CD14-positive monocyte (primary cell): Measurements from ENCODE around the gene CDH11. TPM values are rescaled to one million over a fixed set of nuclear protein-coding genes. Genes with fewer than 3 reads are reported as not detected.

Experiments used
- DNase-seq, 3 donors: peaks; one replicate each; pipeline ENCODE4 v3.0.0-alpha.2; 2011 to 2022
- H2AFZ ChIP-seq: 2 replicates; pipeline ENCODE4 v1.6.0; 2012; ENCODE audit warnings: mild to moderate bottlenecking, low read depth, low read length, inconsistent platforms; ENCODE audit not compliant: insufficient read depth, poor library complexity, severe bottlenecking
- H3K27ac ChIP-seq, 2 donors: 1 replicate in 1 of 2; 2 replicates in 1 of 2; pipeline ENCODE4 v1.5.1; 2012 to 2013; ENCODE audit warnings: low read length in 2 of 2, control low read depth in 1 of 2, inconsistent platforms in 1 of 2, low read depth in 1 of 2, mild to moderate bottlenecking in 1 of 2
- H3K27me3 ChIP-seq, 2 donors: one replicate each; pipeline versions ENCODE4 v1.6.0 to v1.6.1; 2011 to 2013; ENCODE audit warnings: low read length in 2 of 2; ENCODE audit not compliant: control insufficient read depth in 2 of 2, insufficient read depth in 2 of 2
- H3K36me3 ChIP-seq, 2 donors: replicated peaks in 1 of 2; 1 replicate in 1 of 2; 2 replicates in 1 of 2; pipeline versions ENCODE4 v1.5.1 to v1.6.1; 2012 to 2013; ENCODE audit warnings: low read length in 2 of 2, control low read depth in 1 of 2, inconsistent platforms in 1 of 2, mild to moderate bottlenecking in 1 of 2; ENCODE audit not compliant: insufficient read depth in 2 of 2, control insufficient read depth in 1 of 2
- H3K4me1 ChIP-seq, 2 donors: 1 replicate in 1 of 2; 2 replicates in 1 of 2; pipeline versions ENCODE4 v1.5.1 to v1.6.1; 2012 to 2013; ENCODE audit warnings: low read length in 2 of 2, control low read depth in 1 of 2, inconsistent platforms in 1 of 2, mild to moderate bottlenecking in 1 of 2, moderate library complexity in 1 of 2; ENCODE audit not compliant: insufficient read depth in 2 of 2, control insufficient read depth in 1 of 2
- H3K4me2 ChIP-seq: replicated peaks from 2 replicates; pipeline ENCODE3; 2012; ENCODE audit warnings: low read length, moderate library complexity, mild to moderate bottlenecking; ENCODE audit not compliant: poor library complexity, severe bottlenecking; ENCODE audit errors: extremely low read depth
- H3K4me3 ChIP-seq, 3 experiments: fragments of 200-600 bp in 1 of 3; sonication (generic) in 1 of 3; replicated peaks in 1 of 3; 1 replicate in 2 of 3; 2 replicates in 1 of 3; pipeline ENCODE4 v1.5.1; 2011 to 2013; ENCODE audit warnings: low read length in 3 of 3, mild to moderate bottlenecking in 3 of 3, control low read depth in 2 of 3, low read depth in 2 of 3, inconsistent platforms in 1 of 3, moderate library complexity in 1 of 3
- H3K79me2 ChIP-seq: 2 replicates; pipeline ENCODE4 v1.6.0; 2012; ENCODE audit warnings: mild to moderate bottlenecking, control low read depth, inconsistent platforms, low read length, moderate library complexity; ENCODE audit not compliant: insufficient read depth
- H3K9ac ChIP-seq: 2 replicates; pipeline ENCODE4 v1.6.0; 2017; ENCODE audit warnings: low read length, mild to moderate bottlenecking; ENCODE audit not compliant: insufficient read depth, poor library complexity, severe bottlenecking
- H3K9me3 ChIP-seq, 2 donors: replicated peaks in 1 of 2; 1 replicate in 1 of 2; 2 replicates in 1 of 2; pipeline versions ENCODE4 v1.5.1 to v1.6.1; 2012 to 2013; ENCODE audit warnings: low read length in 2 of 2, control low read depth in 1 of 2; ENCODE audit not compliant: control insufficient read depth in 1 of 2, insufficient read depth in 1 of 2
- H4K20me1 ChIP-seq: 2 replicates; pipeline ENCODE4 v1.6.0; 2012; ENCODE audit warnings: mild to moderate bottlenecking, low read length, control low read depth, moderate library complexity; ENCODE audit not compliant: insufficient read depth
- H3K27ac Mint-ChIP-seq, 7 donors: one replicate each; pipeline ENCODE4 v1.8.0; 2020; ENCODE audit warnings: mild to moderate bottlenecking in 7 of 7, mixed read lengths in 7 of 7, moderate library complexity in 6 of 7, inconsistent platforms in 2 of 7
- H3K27me3 Mint-ChIP-seq, 3 donors: one replicate each; pipeline ENCODE4 v1.8.0; 2021 to 2022; ENCODE audit warnings: low read depth in 3 of 3, mild to moderate bottlenecking in 3 of 3, mixed read lengths in 3 of 3, moderate library complexity in 3 of 3, inconsistent platforms in 1 of 3
- H3K36me3 Mint-ChIP-seq, 2 donors: one replicate each; pipeline ENCODE4 v1.8.0; 2020; ENCODE audit warnings: mixed read lengths in 2 of 2, inconsistent platforms in 1 of 2, mild to moderate bottlenecking in 1 of 2
- H3K4me1 Mint-ChIP-seq: one replicate; pipeline ENCODE4 v1.8.0; 2020; ENCODE audit warnings: mild to moderate bottlenecking, mixed read lengths
- H3K4me3 Mint-ChIP-seq, 2 donors: one replicate each; pipeline ENCODE4 v1.8.0; 2020; ENCODE audit warnings: mild to moderate bottlenecking in 2 of 2, mixed read lengths in 2 of 2, moderate library complexity in 1 of 2
- H3K9me3 Mint-ChIP-seq, 7 donors: one replicate each; pipeline ENCODE4 v1.8.0; 2020 to 2022; ENCODE audit warnings: mixed read lengths in 7 of 7, mild to moderate bottlenecking in 6 of 7, moderate library complexity in 6 of 7, inconsistent platforms in 2 of 7
- CTCF ChIP-seq: fragments of 200-600 bp; IDR thresholded peaks from one replicate; pipeline ENCODE4 v1.8.0; 2022; ENCODE audit warnings: antibody characterized with exemption, mild to moderate bottlenecking
- WGBS: methylation state at CpG from one replicate; pipeline ENCODE4 v1.1.5; 2013; ENCODE audit warnings: missing lambda C conversion rate; ENCODE audit not compliant: insufficient coverage; 5-methylcytosine and 5-hydroxymethylcytosine counted together
- intact Hi-C, 2 donors: fragments of 100-400 bp; cut with micrococcal nuclease; formaldehyde crosslinking; loops; one replicate each; pipeline versions ENCODE4 v1.15.0 to v1.15.1; 2023
- polyA plus RNA-seq, 3 donors: library from polyadenylated mRNA; depleted of rRNA in 1 of 3; unstranded in 2 of 3; stranded (reverse) in 1 of 3; fragments of 300-500 nt in 2 of 3; fragments of >200 nt in 1 of 3; fragmentation: Illumina TruSeq in 2 of 3; gene quantifications; 1 replicate in 2 of 3; 2 replicates in 1 of 3; pipeline ENCODE4 v1.2.3, GENCODE V29; 2012 to 2021

Gene CDH11
- polyA plus RNA-seq, 3 donors = not detected

- no peaks in the 10 kb centered on the region for H3K4me1 Mint-ChIP-seq
- no peak overlapping the region for H2AFZ ChIP-seq
- no peak overlapping the region for H3K27ac ChIP-seq
- no peak overlapping the region for H3K4me2 ChIP-seq
- peaks cover 34 to 48% (median 44%) of the 10 kb centered on the region in 3 donors for H3K27me3 Mint-ChIP-seq
- no peaks in the 10 kb centered on the region for H4K20me1 ChIP-seq
- H3K36me3 ChIP-seq = no peaks in the 10 kb centered on the region
- DNase-seq = peak in 2 of 3 donors; percentile 3 to 6
- H3K79me2 ChIP-seq = no peaks in the 10 kb centered on the region
- H3K9me3 Mint-ChIP-seq = peaks cover 0 to 7% (median 1%) of the 10 kb centered on the region in 7 donors
- H3K27me3 ChIP-seq = peaks cover 30 to 47% of the 10 kb centered on the region in 2 donors
- TF ChIP-seq CTCF = peak; percentile 87
- peaks cover 0 to 7% of the 10 kb centered on the region in 2 donors for H3K9me3 ChIP-seq
- no peak overlapping the region for H3K4me3 ChIP-seq
- intact Hi-C loops = no loop called here
- no peaks in the 10 kb centered on the region for H3K4me1 ChIP-seq
- H3K9ac ChIP-seq = no peak overlapping the region
- H3K36me3 Mint-ChIP-seq = no peaks in the 10 kb centered on the region
- no peak overlapping the region for H3K4me3 Mint-ChIP-seq
- no peak overlapping the region for H3K27ac Mint-ChIP-seq
- 5% methylated on average over 7 of the region's 8 CpGs for WGBS
Observed at GRCh38 chr16:65117811-65118448, 3.9 kb downstream of the CDH11 start.

- Histone ChIP-seq H2AFZ (no peak overlapping the region), H3K9me3 (peaks cover 0 to 7% of the 10 kb centered on the region in 2 donors), H3K9ac (no peak overlapping the region), H3K27ac (no peak overlapping the region), H3K4me3 (no peak overlapping the region), H3K4me2 (no peak overlapping the region), H3K4me1 (no peaks in the 10 kb centered on the region), H3K79me2 (no peaks in the 10 kb centered on the region), H3K27me3 (peaks cover 24 to 38% of the 10 kb centered on the region in 2 donors), H4K20me1 (no peaks in the 10 kb centered on the region), H3K36me3 (no peaks in the 10 kb centered on the region)
- intact Hi-C loops = no loop called here
- Mint-ChIP-seq H3K27me3 (peaks cover 27 to 39% (median 36%) of the 10 kb centered on the region in 3 donors), H3K27ac (no peak overlapping the region), H3K9me3 (peaks cover 0 to 4% (median 0%) of the 10 kb centered on the region in 7 donors), H3K4me1 (no peaks in the 10 kb centered on the region), H3K36me3 (no peaks in the 10 kb centered on the region), H3K4me3 (no peak overlapping the region)
- DNase-seq = no peak
- no peak for TF ChIP-seq CTCF
- 83% methylated on average over 2 of the region's 5 CpGs for WGBS
Observed at GRCh38 chr16:65116818-65117430, 4.9 kb downstream of the CDH11 start.
